Keratinocyte (primary cell): ENCODE measurements around the gene ZBTB20. TPM values are rescaled to one million over a fixed set of nuclear protein-coding genes. Genes with fewer than 3 reads are reported as not detected.

ENCODE experiments used
- DNase-seq: peaks from one replicate; pipeline ENCODE4 v3.0.0-alpha.2; 2011; ENCODE audit warnings: low read depth, missing footprints, low spot score
- FAIRE-seq: peaks from 2 replicates; lab custom pipeline; 2011; peaks lifted over from hg19 to GRCh38; lab: Jason Lieb, UNC
- H2AFZ ChIP-seq: 2 replicates; pipeline ENCODE4 v1.6.0; 2012; ENCODE audit warnings: low read length, control low read depth, inconsistent platforms; ENCODE audit not compliant: control insufficient read depth
- H3K27ac ChIP-seq: 2 replicates; pipeline ENCODE4 v1.5.1; 2011; ENCODE audit warnings: low read length; ENCODE audit not compliant: control insufficient read depth, insufficient read depth
- H3K27me3 ChIP-seq: 3 replicates; pipeline ENCODE4 v1.6.0; 2011; ENCODE audit warnings: low read length; ENCODE audit not compliant: control insufficient read depth, insufficient read depth; ENCODE audit errors: extremely low read depth
- H3K36me3 ChIP-seq, 2 experiments: 2 replicates in 1 of 2; 3 replicates in 1 of 2; pipeline ENCODE4 v1.5.1; 2011; ENCODE audit warnings: low read length in 2 of 2, mild to moderate bottlenecking in 1 of 2; ENCODE audit not compliant: control insufficient read depth in 2 of 2, insufficient read depth in 2 of 2; ENCODE audit errors: extremely low read depth in 1 of 2
- H3K4me1 ChIP-seq: 3 replicates; pipeline ENCODE4 v1.5.1; 2011; ENCODE audit warnings: low read length; ENCODE audit not compliant: control insufficient read depth, insufficient read depth; ENCODE audit errors: extremely low read depth
- H3K4me2 ChIP-seq: 3 replicates; pipeline ENCODE4 v1.6.0; 2011; ENCODE audit warnings: low read depth, low read length; ENCODE audit not compliant: control insufficient read depth, insufficient read depth; ENCODE audit errors: extremely low read depth
- H3K4me3 ChIP-seq, 3 experiments: fragments of 200-600 bp in 1 of 3; sonication (generic) in 1 of 3; 2 replicates in 2 of 3; 3 replicates in 1 of 3; pipeline ENCODE4 v1.5.1; 2011 to 2016; ENCODE audit warnings: low read length in 3 of 3, mild to moderate bottlenecking in 3 of 3, control low read depth in 2 of 3, inconsistent platforms in 1 of 3, low read depth in 1 of 3, mixed read lengths in 1 of 3, mixed run types in 1 of 3, moderate library complexity in 1 of 3; ENCODE audit not compliant: control insufficient read depth in 2 of 3, insufficient read depth in 2 of 3; ENCODE audit errors: extremely low read depth in 1 of 3
- H3K79me2 ChIP-seq: 2 replicates; pipeline ENCODE4 v1.6.0; 2012; ENCODE audit warnings: low read length; ENCODE audit not compliant: control insufficient read depth, insufficient read depth
- H3K9ac ChIP-seq: 3 replicates; pipeline ENCODE4 v1.6.0; 2011; ENCODE audit warnings: low read length; ENCODE audit not compliant: control insufficient read depth, insufficient read depth; ENCODE audit errors: extremely low read depth
- H3K9me1 ChIP-seq: 3 replicates; pipeline ENCODE4 v1.6.0; 2011; ENCODE audit warnings: low read length; ENCODE audit not compliant: control insufficient read depth, insufficient read depth; ENCODE audit errors: extremely low read depth
- H3K9me3 ChIP-seq: 2 replicates; pipeline ENCODE4 v1.5.1; 2012; ENCODE audit warnings: low read depth, low read length; ENCODE audit not compliant: control insufficient read depth
- H4K20me1 ChIP-seq: 3 replicates; pipeline ENCODE4 v1.6.0; 2011; ENCODE audit warnings: low read length; ENCODE audit not compliant: control insufficient read depth, insufficient read depth; ENCODE audit errors: extremely low read depth
- CTCF ChIP-seq, 3 experiments: IDR thresholded peaks in 1 of 3; conservative IDR thresholded peaks in 1 of 3; optimal IDR thresholded peaks in 1 of 3; 2 replicates in 2 of 3; 3 replicates in 1 of 3; pipeline versions ENCODE3 to v1.5.1; 2011; ENCODE audit warnings: low read length in 3 of 3, mild to moderate bottlenecking in 3 of 3, moderate library complexity in 2 of 3, control low read depth in 1 of 3, inconsistent platforms in 1 of 3; ENCODE audit not compliant: insufficient read depth in 2 of 3; ENCODE audit errors: extremely low read depth in 1 of 3
- EZH2 ChIP-seq: IDR thresholded peaks from one replicate; pipeline ENCODE4 v1.6.1; 2012; ENCODE audit warnings: inconsistent platforms, mild to moderate bottlenecking, low read length, moderate library complexity
- dilution Hi-C: fragments of 300-500 bp; cut with MboI; formaldehyde crosslinking; loops from one replicate; pipeline ENCODE4 v1.7.0; 2020; ENCODE audit warnings: low sequenced_read_pairs; ENCODE audit not compliant: extremely low pct_ligation_motif_present
- polyA plus RNA-seq, 5 experiments: library from polyadenylated mRNA; depleted of rRNA in 3 of 5; stranded (reverse) in 3 of 5; stranded (forward) in 1 of 5; unstranded in 1 of 5; fragments of >200 nt; gene quantifications; 1 replicate in 1 of 5; 2 replicates in 3 of 5; 3 replicates in 1 of 5; pipeline versions ENCODE4 v1.2.1 to v1.2.3, GENCODE V29; 2011 to 2012; ENCODE audit warnings: missing spikeins in 2 of 5, low read depth in 1 of 5, low replicate concordance in 1 of 5

ZBTB20 gene
- polyA plus RNA-seq, 1 donor (not counting 4 experiments of a cell fraction or from before 2014, with no cell fraction given) = 0.52 TPM

GRCh38 chr3:115082260-115082659 is 64.8 kb downstream of the ZBTB20 start:
- H3K36me3 ChIP-seq = no peaks in the 10 kb centered on the region
- no peaks in the 10 kb centered on the region for H3K27me3 ChIP-seq
- H3K9ac ChIP-seq = no peak overlapping the region
- FAIRE-seq = no peak
- no peak overlapping the region for H3K4me2 ChIP-seq
- dilution Hi-C loops = no loop called here
- no peaks in the 10 kb centered on the region for H4K20me1 ChIP-seq
- H3K4me3 ChIP-seq = no peak overlapping the region
- no peaks in the 10 kb centered on the region for H3K4me1 ChIP-seq
- H3K9me1 ChIP-seq = no peaks in the 10 kb centered on the region
- H3K79me2 ChIP-seq = no peaks in the 10 kb centered on the region
- H2AFZ ChIP-seq = no peak overlapping the region
- no peaks in the 10 kb centered on the region for H3K9me3 ChIP-seq
- H3K27ac ChIP-seq = no peak overlapping the region
- TF ChIP-seq EZH2 (no peak), CTCF (optimal IDR thresholded peaks at IDR 0.05 in 1 of 3, IDR thresholded peaks at IDR 0.05 in 1 of 3, conservative IDR thresholded peaks at IDR 0.05 in 1 of 3; ENCODE audit: extremely low read depth in 1 of 3, insufficient read depth in 2 of 3, low read length in 3 of 3) (no peak)
- DNase-seq = no peak

GRCh38 chr3:115081444-115081843 is 65.6 kb downstream of the ZBTB20 start:
- H4K20me1 ChIP-seq = no peaks in the 10 kb centered on the region
- H3K27ac ChIP-seq = no peak overlapping the region
- dilution Hi-C loops = no loop called here
- no peak for TF ChIP-seq CTCF (optimal IDR thresholded peaks at IDR 0.05 in 1 of 3, IDR thresholded peaks at IDR 0.05 in 1 of 3, conservative IDR thresholded peaks at IDR 0.05 in 1 of 3; ENCODE audit: extremely low read depth in 1 of 3, insufficient read depth in 2 of 3, low read length in 3 of 3)
- TF ChIP-seq EZH2 = no peak
- H3K4me3 ChIP-seq = no peak overlapping the region
- no peak for DNase-seq
- no peaks in the 10 kb centered on the region for H3K9me3 ChIP-seq
- FAIRE-seq = no peak
- H3K4me2 ChIP-seq = no peak overlapping the region
- H3K9ac ChIP-seq = no peak overlapping the region
- no peaks in the 10 kb centered on the region for H3K4me1 ChIP-seq
- no peaks in the 10 kb centered on the region for H3K79me2 ChIP-seq
- H3K36me3 ChIP-seq = no peaks in the 10 kb centered on the region
- no peaks in the 10 kb centered on the region for H3K27me3 ChIP-seq
- H2AFZ ChIP-seq = no peak overlapping the region
- no peaks in the 10 kb centered on the region for H3K9me1 ChIP-seq
